Erythroblast (primary cell): ENCODE results near the gene PCDHA10.

Experiments used
- GATA1 ChIP-seq: IDR thresholded peaks from 2 replicates; pipeline ENCODE4 v1.6.1; 2011; ENCODE audit warnings: low read depth, mild to moderate bottlenecking, control low read depth, low read length, moderate library complexity
- POLR2A ChIP-seq: IDR thresholded peaks from 2 replicates; pipeline ENCODE4 v1.6.1; 2011; ENCODE audit warnings: mild to moderate bottlenecking, low read length

- TF ChIP-seq POLR2A = no peak
- no peak for TF ChIP-seq GATA1
These were observed 28.4 kb downstream of the PCDHA10 start for GRCh38 chr5:140883927-140884697.
